K562 (cell line): ENCODE results near the gene GMEB1. TPM values are rescaled to one million over a fixed set of nuclear protein-coding genes. Genes with fewer than 3 reads are reported as not detected.

Experiments used
- CHCHD3 ChIP-seq: fragments of 250-450 bp; sonication (Bioruptor Pico); IDR thresholded peaks from 2 replicates; pipeline ENCODE4 v2.1.2; 2022; ENCODE audit warnings: mild to moderate bottlenecking
- RAD51 ChIP-seq: fragments of 450-650 bp; IDR thresholded peaks from 2 replicates; pipeline ENCODE4 v1.7.1; 2016; ENCODE audit warnings: low read depth, mild to moderate bottlenecking, borderline replicate concordance
- SMARCA4 ChIP-seq: fragments of 450-650 bp; IDR thresholded peaks from 2 replicates; pipeline ENCODE4 v1.6.1; 2016
- SRSF7 ChIP-seq: fragments of 200-400 bp; formaldehyde crosslinking; optimal IDR thresholded peaks from 2 replicates; pipeline ENCODE3; 2017; ENCODE audit warnings: mild to moderate bottlenecking, low read depth, low read length
- TAF1 ChIP-seq: IDR thresholded peaks from 2 replicates; pipeline ENCODE4 v1.6.1; 2011; ENCODE audit warnings: mild to moderate bottlenecking, low read length, moderate library complexity; ENCODE audit not compliant: insufficient read depth, control insufficient read depth, severe bottlenecking; ENCODE audit errors: extremely low read depth
- TGIF2 ChIP-seq: sonication (generic); formaldehyde crosslinking; IDR thresholded peaks from 2 replicates; pipeline ENCODE4 v1.8.1; 2022; ENCODE audit warnings: mild to moderate bottlenecking, missing genetic modification reagents, moderate library complexity
- ZBTB5 ChIP-seq: fragments of 450-650 bp; IDR thresholded peaks from 2 replicates; pipeline ENCODE4 v1.6.1; 2017; ENCODE audit warnings: antibody characterized with exemption
- ZNF408 ChIP-seq: fragments of 250-450 bp; sonication (Bioruptor Pico); IDR thresholded peaks from 2 replicates; pipeline ENCODE4 v1.4.0; 2020; ENCODE audit warnings: low read depth, mild to moderate bottlenecking, moderate library complexity
- ZNF707 ChIP-seq: fragments of 250-450 bp; sonication (Bioruptor Pico); conservative IDR thresholded peaks from 2 replicates; pipeline ENCODE4 v1.8.0; 2022; ENCODE audit warnings: inconsistent platforms, mild to moderate bottlenecking, moderate library complexity
- polyA plus RNA-seq, 8 experiments: library from polyadenylated mRNA; depleted of rRNA in 4 of 8; stranded (reverse) in 5 of 8; unstranded in 3 of 8; fragments of >200 nt; fragmentation: Nextera tagmentation in 2 of 8; fragmentation: Illumina TruSeq in 1 of 8; extraction: Ambion mirVana in 2 of 8; extraction: Trizol in 1 of 8; gene quantifications; 2 replicates each; pipeline versions ENCODE4 v1.2.1 to v1.2.3, GENCODE V29; 2011 to 2014; ENCODE audit warnings: inconsistent platforms in 1 of 8, missing spikeins in 1 of 8
- total RNA-seq, 7 experiments: library from RNA; depleted of rRNA in 6 of 7; stranded (reverse); fragments of >200 nt in 6 of 7; fragmentation: Illumina TruSeq in 2 of 7; extraction: Trizol in 2 of 7; gene quantifications; 2 replicates each; pipeline versions ENCODE4 v1.2.1 to v1.2.3, GENCODE V29; 2011 to 2021; ENCODE audit warnings: low replicate concordance in 1 of 7

The GMEB1 gene
- total and polyA plus RNA-seq, 9 of the 15 experiments (the other 6 are each of a cell fraction or from before 2014, with no cell fraction given) = 6.6 to 17.5 (median 8.5) TPM

- TF ChIP-seq ZBTB5 (no peak), CHCHD3 (CRISPR knock-in tag) (no peak), ZNF408 (CRISPR knock-in tag) (no peak), SRSF7 (no peak), TAF1 (peak; percentile 39), ZNF707 (CRISPR knock-in tag) (no peak), TGIF2 (CRISPR knock-in tag) (no peak), SMARCA4 (0 out of 2 replicates have a peak, but pooled peaks have one; percentile 9), RAD51 (no peak)
Measured at GRCh38 chr1:28668956-28669723, 556 bp downstream of the GMEB1 start (continued).
